Pancreas (tissue), 10 donors: Measurements from ENCODE around the gene RASGRP3. TPM values are rescaled to one million over a fixed set of nuclear protein-coding genes. Genes with fewer than 3 reads are reported as not detected.
"Not testable (repeated sequence)": the region's sequence is repeated elsewhere in the genome, so short reads cannot be mapped to it uniquely, and the experiment has no call there.

Experiments used
- ATAC-seq, 4 donors: fragments of 200-7000 bp; cut with Tn5 transposase; one replicate each; pipeline versions ENCODE4 v1.8.0 to v1.9.1; 2020; ENCODE audit warnings: mild to moderate bottlenecking in 4 of 4, moderate library complexity in 4 of 4
- DNase-seq, 6 donors: peaks; one replicate each; pipeline ENCODE4 v3.0.0-alpha.2; 2020
- FAIRE-seq: peaks from 2 replicates; lab custom pipeline; 2012; peaks lifted over from hg19 to GRCh38; lab: Jason Lieb, UNC
- H3K27ac ChIP-seq, 4 donors: fragments of 200-600 bp; sonication (generic); 1 replicate in 3 of 4; 2 replicates in 1 of 4; pipeline versions ENCODE4 v1.5.0 to v1.8.0; 2020
- H3K27me3 ChIP-seq, 4 donors: fragments of 200-600 bp; one replicate each; pipeline ENCODE4 v1.8.0; 2021
- H3K36me3 ChIP-seq, 3 donors: fragments of 200-600 bp; sonication (generic) in 1 of 3; one replicate each; pipeline versions ENCODE4 v1.5.0 to v1.8.0; 2020 to 2021
- H3K4me1 ChIP-seq, 3 donors: fragments of 200-600 bp; one replicate each; pipeline ENCODE4 v1.8.0; 2021
- H3K4me3 ChIP-seq, 4 donors: fragments of 200-600 bp; sonication (generic) in 2 of 4; one replicate each; pipeline versions ENCODE4 v1.5.0 to v1.8.0; 2020 to 2021
- H3K9me3 ChIP-seq, 4 donors: fragments of 200-600 bp; one replicate each; pipeline ENCODE4 v1.8.0; 2021
- WGBS, 2 donors: extraction: QIAGEN DNeasy Blood & Tissue Kit; methylation state at CpG; one replicate each; pipeline ENCODE4 v1.1.7; 2013; 5-methylcytosine and 5-hydroxymethylcytosine counted together
- intact Hi-C, 3 donors: fragments of 100-400 bp; cut with DNase I; formaldehyde crosslinking; loops; one replicate each; pipeline versions ENCODE4 v1.11.1 to v1.14.2; 2022
- polyA plus RNA-seq, 2 donors: library from polyadenylated mRNA; stranded (reverse); fragments of 200-250 nt; gene quantifications; one replicate each; pipeline ENCODE4 v1.2.3, GENCODE V29; 2013
- total RNA-seq, 6 donors: library from RNA; stranded (reverse); fragmentation: NEBNext Ultra II Directional in 4 of 6; extraction: Animal tissue kit (Norgen Biotek cat#: 25700) in 4 of 6; gene quantifications; one replicate each; pipeline versions ENCODE4 v1.2.1 to v1.2.4, GENCODE V29; 2021 to 2023
- TF ChIP-seq, protein P1 (sequence below), 4 donors: fragments of 200-600 bp; sonication (generic) in 3 of 4; IDR thresholded peaks; one replicate each; pipeline versions ENCODE4 v1.5.0 to v1.8.0; 2021; ENCODE audit warnings: antibody characterized with exemption in 4 of 4
- donor health status: healthy with polysubstance abuse.
- donor health status: DM: no; HTN: no; CAD: no; lungs with moderate emphysema.
- donor health status: DM: no; HTN: no; CAD: no.
- donor health status: control.
- donor health status: control.
- donor health status: Bipolar disorder and iron deficiency.
- donor health status: DM: yes; HTN: yes; CAD: no.
- donor health status: DM: no; HTN: no; CAD: no.
- donor health status: DM: no; HTN: no; CAD: no.
- donor health status: DM: yes; HTN: yes; CAD: no.

The RASGRP3 gene
- total and polyA plus RNA-seq, 8 donors: 0.92 to 14.9 (median 3.0) TPM

GRCh38 chr2:33441235-33441810 is 35.1 kb upstream of the RASGRP3 start:
- 24 to 29% methylated on average over 3 of the region's 3 CpGs for WGBS, 2 donors
- DNase-seq (peak in 3 of 6 donors; percentile 7 to 39 (median 27)), FAIRE-seq (no peak), ATAC-seq (peak; percentile 56 to 87 (median 83))
- no peak overlapping the region for H3K27ac ChIP-seq
- H3K4me3 ChIP-seq: no peak overlapping the region
- no peaks in the 10 kb centered on the region for H3K27me3 ChIP-seq
- H3K4me1 ChIP-seq: no peaks in the 10 kb centered on the region
- H3K36me3 ChIP-seq: no peaks in the 10 kb centered on the region
- TF ChIP-seq, protein P1, sequence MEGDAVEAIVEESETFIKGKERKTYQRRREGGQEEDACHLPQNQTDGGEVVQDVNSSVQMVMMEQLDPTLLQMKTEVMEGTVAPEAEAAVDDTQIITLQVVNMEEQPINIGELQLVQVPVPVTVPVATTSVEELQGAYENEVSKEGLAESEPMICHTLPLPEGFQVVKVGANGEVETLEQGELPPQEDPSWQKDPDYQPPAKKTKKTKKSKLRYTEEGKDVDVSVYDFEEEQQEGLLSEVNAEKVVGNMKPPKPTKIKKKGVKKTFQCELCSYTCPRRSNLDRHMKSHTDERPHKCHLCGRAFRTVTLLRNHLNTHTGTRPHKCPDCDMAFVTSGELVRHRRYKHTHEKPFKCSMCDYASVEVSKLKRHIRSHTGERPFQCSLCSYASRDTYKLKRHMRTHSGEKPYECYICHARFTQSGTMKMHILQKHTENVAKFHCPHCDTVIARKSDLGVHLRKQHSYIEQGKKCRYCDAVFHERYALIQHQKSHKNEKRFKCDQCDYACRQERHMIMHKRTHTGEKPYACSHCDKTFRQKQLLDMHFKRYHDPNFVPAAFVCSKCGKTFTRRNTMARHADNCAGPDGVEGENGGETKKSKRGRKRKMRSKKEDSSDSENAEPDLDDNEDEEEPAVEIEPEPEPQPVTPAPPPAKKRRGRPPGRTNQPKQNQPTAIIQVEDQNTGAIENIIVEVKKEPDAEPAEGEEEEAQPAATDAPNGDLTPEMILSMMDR (IDR thresholded peaks at IDR 0.05): peak in 3 of 4 donors; percentile 23 to 43 (median 31)
- intact Hi-C loops: no loop called here
- H3K9me3 ChIP-seq: no peaks in the 10 kb centered on the region

GRCh38 chr2:33442052-33442451 is 34.4 kb upstream of the RASGRP3 start:
- 92 to 97% methylated on average over 9 of the region's 9 CpGs for whole genome bisulfite sequencing, 2 donors
- H3K9me3 ChIP-seq, FAIRE-seq, H3K4me3 ChIP-seq, DNase-seq, H3K36me3 ChIP-seq, H3K27me3 ChIP-seq, intact Hi-C loops, H3K27ac ChIP-seq, H3K4me1 ChIP-seq, ATAC-seq: not testable (repeated sequence)

DNA sequence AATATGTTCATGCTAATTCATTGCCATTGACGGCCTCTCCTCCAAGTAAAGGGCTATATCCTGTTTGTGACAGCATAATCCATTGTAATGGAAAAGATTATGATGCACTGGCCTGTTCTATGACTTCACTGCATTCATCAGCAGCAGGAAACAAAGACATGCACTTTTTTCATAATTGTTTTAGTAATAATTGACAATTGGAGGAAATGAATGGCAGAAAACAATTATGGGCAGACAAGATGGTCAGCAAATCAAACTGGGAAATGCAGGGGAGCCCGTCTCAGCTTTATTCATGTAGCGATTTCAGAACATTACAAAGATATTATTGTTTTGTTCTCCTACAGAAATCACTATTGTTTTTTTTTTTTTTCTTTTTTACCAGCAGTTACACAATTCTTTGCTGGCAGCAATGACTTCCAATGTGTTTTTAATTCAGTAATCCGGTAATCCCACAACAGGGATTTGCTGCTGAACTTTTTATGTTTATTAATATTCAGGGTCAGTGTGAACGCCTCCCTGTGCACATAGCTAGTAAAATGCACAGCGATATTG is 33.8 kb upstream of the RASGRP3 start:
- no peak for DNase-seq

DNA sequence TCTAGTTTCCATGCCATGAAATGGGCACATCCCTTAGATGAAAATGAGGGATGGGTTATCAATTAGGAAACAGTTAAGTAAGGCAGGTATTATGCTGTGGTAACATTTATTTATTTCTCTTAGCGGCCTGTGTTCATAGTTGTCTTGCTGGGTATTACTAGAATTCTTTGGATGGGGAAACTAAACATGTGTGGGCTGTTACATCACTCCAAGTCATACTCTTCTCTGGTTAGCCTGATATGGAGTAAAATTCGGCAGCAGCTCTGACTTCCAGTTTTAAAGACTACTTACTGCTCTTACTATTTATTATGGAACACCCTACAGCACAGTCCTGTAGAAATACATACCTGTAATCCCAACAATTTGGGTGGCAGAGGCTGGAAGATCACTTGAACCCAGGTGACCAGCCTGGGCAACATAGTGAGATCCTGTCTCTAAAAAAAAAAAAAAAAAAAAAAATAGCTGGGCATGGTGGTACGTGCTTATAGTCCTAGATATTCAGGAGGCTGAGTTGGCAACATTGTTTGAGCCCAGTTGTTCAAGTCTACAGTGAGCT is 33.1 kb upstream of the RASGRP3 start:
- Histone ChIP-seq H3K27ac (no peak overlapping the region), H3K4me1 (no peaks in the 10 kb centered on the region)
- peak in 1 of 4 donors; percentile 26 for ATAC-seq

More for the DNA sequence above, 33.8 kb upstream of the RASGRP3 start:
- 72 to 73% methylated on average over 6 of the region's 6 CpGs for WGBS, 2 donors
- no peaks in the 10 kb centered on the region for H3K9me3 ChIP-seq
- no peaks in the 10 kb centered on the region for H3K27me3 ChIP-seq
- no peaks in the 10 kb centered on the region for H3K4me1 ChIP-seq
- ATAC-seq: no peak
- H3K27ac ChIP-seq: no peak overlapping the region
- intact Hi-C loops: no loop called here
- H3K4me3 ChIP-seq: no peak overlapping the region
- no peaks in the 10 kb centered on the region for H3K36me3 ChIP-seq
- TF ChIP-seq, protein P1 (IDR thresholded peaks at IDR 0.05): no peak
- no peak for FAIRE-seq

GRCh38 chr2:33444967-33445366 is 31.5 kb upstream of the RASGRP3 start:
- H3K4me1 ChIP-seq: no peaks in the 10 kb centered on the region
- no peak for FAIRE-seq
- no peaks in the 10 kb centered on the region for H3K9me3 ChIP-seq
- no peak overlapping the region for H3K4me3 ChIP-seq
- no peak for ATAC-seq
- no peaks in the 10 kb centered on the region for H3K36me3 ChIP-seq
- H3K27me3 ChIP-seq: no peaks in the 10 kb centered on the region
- DNase-seq: no peak
- H3K27ac ChIP-seq: no peak overlapping the region
- 68 to 70% methylated on average over 2 of the region's 2 CpGs for WGBS, 2 donors
- intact Hi-C loops: no loop called here
- TF ChIP-seq, protein P1 (IDR thresholded peaks at IDR 0.05): no peak

More for the DNA sequence above, 33.1 kb upstream of the RASGRP3 start:
- Histone ChIP-seq H3K27me3 (no peaks in the 10 kb centered on the region), H3K4me3 (no peak overlapping the region), H3K36me3 (no peaks in the 10 kb centered on the region), H3K9me3 (no peaks in the 10 kb centered on the region)
- 72 to 85% methylated on average over 3 of the region's 3 CpGs for WGBS, 2 donors
- intact Hi-C loops: no loop called here
- DNase-seq: no peak
- FAIRE-seq: no peak
- TF ChIP-seq, protein P1 (IDR thresholded peaks at IDR 0.05): no peak
